Tibial nerve (tissue), 4 donors: ENCODE data around the gene METTL15.

Source experiments
- CTCF ChIP-seq, 5 experiments: fragments of 200-600 bp in 3 of 5; fragments of 450-650 bp in 2 of 5; sonication (generic) in 3 of 5; IDR thresholded peaks; one replicate each; pipeline ENCODE4 v1.5.1; 2016 to 2019; ENCODE audit warnings: antibody characterized with exemption in 5 of 5, mild to moderate bottlenecking in 3 of 5, moderate library complexity in 2 of 5
- EP300 ChIP-seq, 2 donors: sonication (generic); formaldehyde crosslinking; IDR thresholded peaks; one replicate each; pipeline ENCODE4 v1.6.1; 2017; ENCODE audit warnings: antibody characterized with exemption in 2 of 2, mild to moderate bottlenecking in 1 of 2
- POLR2A ChIP-seq, 2 donors: fragments of 450-650 bp; IDR thresholded peaks; one replicate each; pipeline ENCODE4 v1.6.1; 2017; ENCODE audit warnings: antibody characterized with exemption in 2 of 2, mild to moderate bottlenecking in 2 of 2, moderate library complexity in 2 of 2

DNA sequence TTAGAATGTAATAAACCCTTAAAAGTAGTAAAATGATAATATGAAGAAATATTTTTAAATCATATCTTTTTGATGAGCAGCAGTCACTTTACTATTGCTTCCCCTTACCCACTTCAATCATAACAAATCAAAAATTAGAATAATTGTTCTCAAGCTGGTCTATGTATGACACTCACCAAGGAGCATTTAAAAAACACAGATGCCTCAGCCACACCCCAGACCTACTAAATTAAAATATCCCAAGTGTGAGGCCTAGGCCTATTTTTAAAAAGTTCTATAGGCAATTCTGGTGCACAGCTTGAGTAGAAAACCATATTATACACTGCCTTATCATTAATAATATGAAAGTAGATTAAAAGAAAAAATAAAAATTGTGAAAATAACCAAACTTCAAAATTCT is 15.4 kb upstream of the METTL15 start:
- TF ChIP-seq CTCF (IDR thresholded peaks at IDR 0.05), result no peak
- TF ChIP-seq EP300 (IDR thresholded peaks at IDR 0.05), result no peak
- no peak for TF ChIP-seq POLR2A (IDR thresholded peaks at IDR 0.05)
